ENCODE measurements around the gene CCL2. TPM values are rescaled to one million over a fixed set of nuclear protein-coding genes. Genes with fewer than 3 reads are reported as not detected.
"Not testable (repeated sequence)": the region's sequence is repeated elsewhere in the genome, so short reads cannot be mapped to it uniquely, and the experiment has no call there.

CCL2 gene
- total RNA-seq, 1 experiment from 2014 or later = 1.4 TPM

- H2BK5ac ChIP-seq (ENCODE audit: insufficient read length, low read length) = no peak overlapping the region
- H3K56ac ChIP-seq (ENCODE audit: insufficient read length, low read depth, low read length) = no peak overlapping the region
- no peak overlapping the region for H3K23ac ChIP-seq (ENCODE audit: insufficient read length, low read depth, low read length)
- no peaks in the 10 kb centered on the region for H3K23me2 ChIP-seq (ENCODE audit: insufficient read length, low read depth, low read length, poor library complexity, severe bottlenecking)
- Mint-ChIP-seq H3K27ac (no peak overlapping the region), H3K4me3 (no peak overlapping the region), H3K9me3 (peaks cover 17% of the 10 kb centered on the region in 2 experiments), H3K36me3 (ENCODE audit: insufficient read depth in 1 of 3, low read depth in 3 of 3) (peaks cover 2 to 10% (median 9%) of the 10 kb centered on the region in 3 experiments; a peak in 5 of 7 replicates), H3K27me3 (ENCODE audit: low read depth) (peaks cover 4% of the 10 kb centered on the region), H3K4me1 (peaks cover 7 to 10% of the 10 kb centered on the region in 2 experiments)
- H4K20me1 ChIP-seq (ENCODE audit: control insufficient read depth, insufficient read depth, insufficient read length) = no peaks in the 10 kb centered on the region
- no peak overlapping the region for H3T11ph ChIP-seq (ENCODE audit: low read length)
- H2BK12ac ChIP-seq (ENCODE audit: insufficient read length, low read depth, low read length) = no peak overlapping the region
- H2BK15ac ChIP-seq (ENCODE audit: low read depth, low read length) = no peak overlapping the region
- H3K18ac ChIP-seq (ENCODE audit: insufficient read length, low read depth, low read length) = no peak overlapping the region
- no peak overlapping the region for H2AFZ ChIP-seq (ENCODE audit: low read length)
- H4K5ac ChIP-seq (ENCODE audit: insufficient read length, low read depth, low read length) = no peak overlapping the region
- no peak overlapping the region for H4K8ac ChIP-seq (replicated peaks; ENCODE audit: insufficient read length, low read depth, low read length)
- no peaks in the 10 kb centered on the region for H3K79me2 ChIP-seq (ENCODE audit: insufficient read depth, low read length)
- no peaks in the 10 kb centered on the region for H3K79me1 ChIP-seq (ENCODE audit: insufficient read depth, low read depth, low read length, poor library complexity, severe bottlenecking)
- H2BK120ac ChIP-seq (ENCODE audit: low read depth, low read length, poor library complexity, severe bottlenecking) = no peak overlapping the region
- no peak overlapping the region for H3K9ac ChIP-seq (ENCODE audit: extremely low read depth, insufficient read length, low read length)
- H3K14ac ChIP-seq (ENCODE audit: insufficient read depth, low read length) = no peak overlapping the region
- H3K4ac ChIP-seq (ENCODE audit: low read depth, low read length) = no peak overlapping the region
- no peak overlapping the region for H4K91ac ChIP-seq (ENCODE audit: insufficient read length, low read depth, low read length)
- H3K9me3 ChIP-seq (ENCODE audit: control insufficient read depth, low read depth, low read length) = no peaks in the 10 kb centered on the region
- no peak for TF ChIP-seq CTCF (conservative IDR thresholded peaks at IDR 0.05)
- DNase-seq = no peak
- no peak overlapping the region for H3K27ac ChIP-seq (ENCODE audit: insufficient read length, low read depth, low read length)
- H2BK20ac ChIP-seq (ENCODE audit: low read depth, low read length, poor library complexity, severe bottlenecking) = no peak overlapping the region
- H3K4me1 ChIP-seq (ENCODE audit: insufficient read depth, low read length) = no peaks in the 10 kb centered on the region; the same call in 1 of the 2 replicates
- no peak overlapping the region for H2AK5ac ChIP-seq (ENCODE audit: insufficient read length, low read length)
- no peak overlapping the region for H3K4me2 ChIP-seq (ENCODE audit: insufficient read depth, insufficient read length, low read length)
- no peaks in the 10 kb centered on the region for H3K27me3 ChIP-seq (ENCODE audit: insufficient read depth, low read length)
These were observed 28.4 kb upstream of the CCL2 start for GRCh38 chr17:34226744-34227034.

- peaks cover 17% of the 10 kb centered on the region in 2 experiments for H3K9me3 Mint-ChIP-seq
- H2BK20ac ChIP-seq (ENCODE audit: low read depth, low read length, poor library complexity, severe bottlenecking); H3T11ph ChIP-seq (ENCODE audit: low read length); H3K4ac ChIP-seq (ENCODE audit: low read depth, low read length); DNase-seq; H3K27ac Mint-ChIP-seq; H2BK15ac ChIP-seq (ENCODE audit: low read depth, low read length); H3K4me2 ChIP-seq (ENCODE audit: insufficient read depth, insufficient read length, low read length); H2BK5ac ChIP-seq (ENCODE audit: insufficient read length, low read length); H3K27me3 Mint-ChIP-seq (ENCODE audit: low read depth); H2BK12ac ChIP-seq (ENCODE audit: insufficient read length, low read depth, low read length); H3K27ac ChIP-seq (ENCODE audit: insufficient read length, low read depth, low read length); H4K8ac ChIP-seq (replicated peaks; ENCODE audit: insufficient read length, low read depth, low read length); H3K4me1 ChIP-seq (ENCODE audit: insufficient read depth, low read length); H3K4me1 Mint-ChIP-seq; H3K56ac ChIP-seq (ENCODE audit: insufficient read length, low read depth, low read length); H4K20me1 ChIP-seq (ENCODE audit: control insufficient read depth, insufficient read depth, insufficient read length); H3K79me1 ChIP-seq (ENCODE audit: insufficient read depth, low read depth, low read length, poor library complexity, severe bottlenecking); H3K14ac ChIP-seq (ENCODE audit: insufficient read depth, low read length); H3K4me3 Mint-ChIP-seq; H2BK120ac ChIP-seq (ENCODE audit: low read depth, low read length, poor library complexity, severe bottlenecking); H4K5ac ChIP-seq (ENCODE audit: insufficient read length, low read depth, low read length); H3K23me2 ChIP-seq (ENCODE audit: insufficient read length, low read depth, low read length, poor library complexity, severe bottlenecking); H3K9ac ChIP-seq (ENCODE audit: extremely low read depth, insufficient read length, low read length); H4K91ac ChIP-seq (ENCODE audit: insufficient read length, low read depth, low read length); H2AK5ac ChIP-seq (ENCODE audit: insufficient read length, low read length); H3K79me2 ChIP-seq (ENCODE audit: insufficient read depth, low read length); H3K27me3 ChIP-seq (ENCODE audit: insufficient read depth, low read length); H3K18ac ChIP-seq (ENCODE audit: insufficient read length, low read depth, low read length); H3K23ac ChIP-seq (ENCODE audit: insufficient read length, low read depth, low read length); H3K9me3 ChIP-seq (ENCODE audit: control insufficient read depth, low read depth, low read length); H2AFZ ChIP-seq (ENCODE audit: low read length): not testable (repeated sequence)
- peaks cover 2 to 10% (median 9%) of the 10 kb centered on the region in 3 experiments; a peak in 5 of 7 replicates for H3K36me3 Mint-ChIP-seq (ENCODE audit: insufficient read depth in 1 of 3, low read depth in 3 of 3)
- no CpG with 5 or more reads among the region's 2 CpGs for WGBS (ENCODE audit: extremely low coverage, insufficient read length, low lambda C conversion rate)
These were observed 27.8 kb upstream of the CCL2 start for GRCh38 chr17:34227293-34227692.
